ENCODE results near the gene RNF220. TPM values are rescaled to one million over a fixed set of nuclear protein-coding genes. Genes with fewer than 3 reads are reported as not detected.
A peak's percentile ranks its signal among the peaks of the same experiment; 100 is the strongest.

The RNF220 gene
- total and polyA plus RNA-seq, 2 experiments from 2014 or later: 77.2 to 117 TPM

DNA sequence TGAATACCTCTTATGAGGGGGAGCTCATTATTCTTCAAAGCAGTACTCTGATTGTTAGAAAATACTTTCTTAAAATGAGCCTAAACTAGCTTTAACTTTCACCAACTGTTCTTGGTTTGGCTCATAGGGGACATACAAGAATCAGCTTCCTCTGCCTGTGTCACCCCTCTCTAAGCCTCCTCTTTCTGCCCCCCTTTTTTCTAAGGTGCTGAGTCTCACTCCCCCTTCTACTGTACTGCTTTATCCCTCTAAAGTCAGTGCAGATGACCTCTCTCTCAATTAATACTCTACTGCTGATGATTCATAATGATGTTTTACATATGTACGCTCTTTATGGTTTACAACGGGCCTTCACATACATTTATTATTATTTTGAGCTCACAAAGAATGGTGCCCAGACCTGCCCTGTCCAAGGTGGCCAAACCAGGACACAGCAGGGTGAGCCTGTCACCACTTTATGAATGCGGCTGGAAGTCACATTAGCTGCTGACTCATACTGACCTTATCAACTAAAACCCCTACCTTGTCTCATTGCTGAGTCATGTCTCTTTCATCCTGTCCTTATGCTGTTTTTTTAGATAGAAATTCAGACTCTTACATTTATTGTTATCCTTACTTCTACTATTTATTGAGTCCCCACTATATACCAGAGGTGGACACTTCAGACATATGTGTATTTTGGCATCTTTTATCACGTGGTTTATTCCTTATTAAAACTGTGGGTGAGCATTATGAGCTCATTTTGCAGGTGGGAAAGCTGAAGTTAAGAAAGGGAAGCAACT lies 126.9 kb downstream of the RNF220 start:
- no peak overlapping the region for H3K27ac ChIP-seq
- DNase-seq (ENCODE audit: low spot score): peak; percentile 39
- TF ChIP-seq, protein P1, sequence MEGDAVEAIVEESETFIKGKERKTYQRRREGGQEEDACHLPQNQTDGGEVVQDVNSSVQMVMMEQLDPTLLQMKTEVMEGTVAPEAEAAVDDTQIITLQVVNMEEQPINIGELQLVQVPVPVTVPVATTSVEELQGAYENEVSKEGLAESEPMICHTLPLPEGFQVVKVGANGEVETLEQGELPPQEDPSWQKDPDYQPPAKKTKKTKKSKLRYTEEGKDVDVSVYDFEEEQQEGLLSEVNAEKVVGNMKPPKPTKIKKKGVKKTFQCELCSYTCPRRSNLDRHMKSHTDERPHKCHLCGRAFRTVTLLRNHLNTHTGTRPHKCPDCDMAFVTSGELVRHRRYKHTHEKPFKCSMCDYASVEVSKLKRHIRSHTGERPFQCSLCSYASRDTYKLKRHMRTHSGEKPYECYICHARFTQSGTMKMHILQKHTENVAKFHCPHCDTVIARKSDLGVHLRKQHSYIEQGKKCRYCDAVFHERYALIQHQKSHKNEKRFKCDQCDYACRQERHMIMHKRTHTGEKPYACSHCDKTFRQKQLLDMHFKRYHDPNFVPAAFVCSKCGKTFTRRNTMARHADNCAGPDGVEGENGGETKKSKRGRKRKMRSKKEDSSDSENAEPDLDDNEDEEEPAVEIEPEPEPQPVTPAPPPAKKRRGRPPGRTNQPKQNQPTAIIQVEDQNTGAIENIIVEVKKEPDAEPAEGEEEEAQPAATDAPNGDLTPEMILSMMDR (IDR thresholded peaks at IDR 0.05; ENCODE audit: poor library complexity): no peak
- no peak for TF ChIP-seq EZH2phosphoT487 (IDR thresholded peaks at IDR 0.05; ENCODE audit: low read depth, severe bottlenecking, unreplicated experiment)
- no peak for TF ChIP-seq EZH2 (IDR thresholded peaks at IDR 0.05; ENCODE audit: borderline replicate concordance)
- WGBS (ENCODE audit: low lambda C conversion rate, missing lambda C conversion rate): 51% methylated on average over 4 of the region's 4 CpGs
- H3K4me1 ChIP-seq (ENCODE audit: insufficient read depth): peaks cover 2% of the 10 kb centered on the region
- H3K9me3 ChIP-seq (ENCODE audit: low read depth): no peaks in the 10 kb centered on the region
- no peaks in the 10 kb centered on the region for H4K20me1 ChIP-seq (ENCODE audit: insufficient read depth, poor library complexity, severe bottlenecking)
- peaks cover 3% of the 10 kb centered on the region for H3K27me3 ChIP-seq
- no peaks in the 10 kb centered on the region for H3K36me3 ChIP-seq (replicated peaks; ENCODE audit: insufficient read depth, low read depth)
- H3K79me2 ChIP-seq: no peaks in the 10 kb centered on the region
- H3K4me2 ChIP-seq: no peak overlapping the region
- H2AFZ ChIP-seq: no peak overlapping the region
- H3K9me2 ChIP-seq (replicated peaks; ENCODE audit: insufficient read depth): no peaks in the 10 kb centered on the region
- no peak overlapping the region for H3K4me3 ChIP-seq

DNA sequence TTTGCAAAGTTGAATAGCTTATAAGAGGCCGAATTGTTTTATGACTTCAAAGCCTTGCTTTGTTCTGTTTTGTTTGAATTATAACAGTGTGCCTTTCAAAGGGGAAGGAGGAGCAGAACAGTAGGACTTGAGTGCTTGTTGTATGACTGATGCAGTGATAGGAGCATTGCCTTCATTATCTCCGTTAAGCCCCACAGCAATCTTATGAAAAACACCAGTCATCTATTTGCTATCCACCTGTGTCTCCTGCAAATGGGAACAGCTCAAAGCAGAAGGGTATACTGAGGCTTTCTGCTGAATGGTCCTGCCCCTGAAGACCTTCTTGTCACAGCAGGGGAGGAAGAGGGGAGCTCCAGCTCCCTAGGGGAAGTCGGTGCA lies 127.5 kb downstream of the RNF220 start:
- no peak overlapping the region for H2AFZ ChIP-seq
- WGBS (ENCODE audit: low lambda C conversion rate, missing lambda C conversion rate): 33% methylated on average over 3 of the region's 3 CpGs
- peaks cover 2% of the 10 kb centered on the region for H3K4me1 ChIP-seq (ENCODE audit: insufficient read depth)
- H3K27me3 ChIP-seq: no peaks in the 10 kb centered on the region
- H3K9me2 ChIP-seq (replicated peaks; ENCODE audit: insufficient read depth): no peaks in the 10 kb centered on the region
- no peak overlapping the region for H3K4me2 ChIP-seq
- H3K36me3 ChIP-seq (replicated peaks; ENCODE audit: insufficient read depth, low read depth): no peaks in the 10 kb centered on the region
- no peak for TF ChIP-seq EZH2phosphoT487 (IDR thresholded peaks at IDR 0.05; ENCODE audit: low read depth, severe bottlenecking, unreplicated experiment)
- TF ChIP-seq, protein P1 (IDR thresholded peaks at IDR 0.05; ENCODE audit: poor library complexity): no peak
- no peak for TF ChIP-seq EZH2 (IDR thresholded peaks at IDR 0.05; ENCODE audit: borderline replicate concordance)
- no peaks in the 10 kb centered on the region for H3K79me2 ChIP-seq
- no peaks in the 10 kb centered on the region for H4K20me1 ChIP-seq (ENCODE audit: insufficient read depth, poor library complexity, severe bottlenecking)
- H3K27ac ChIP-seq: no peak overlapping the region
- H3K4me3 ChIP-seq: no peak overlapping the region
- DNase-seq (ENCODE audit: low spot score): no peak
- H3K9me3 ChIP-seq (ENCODE audit: low read depth): no peaks in the 10 kb centered on the region

DNA sequence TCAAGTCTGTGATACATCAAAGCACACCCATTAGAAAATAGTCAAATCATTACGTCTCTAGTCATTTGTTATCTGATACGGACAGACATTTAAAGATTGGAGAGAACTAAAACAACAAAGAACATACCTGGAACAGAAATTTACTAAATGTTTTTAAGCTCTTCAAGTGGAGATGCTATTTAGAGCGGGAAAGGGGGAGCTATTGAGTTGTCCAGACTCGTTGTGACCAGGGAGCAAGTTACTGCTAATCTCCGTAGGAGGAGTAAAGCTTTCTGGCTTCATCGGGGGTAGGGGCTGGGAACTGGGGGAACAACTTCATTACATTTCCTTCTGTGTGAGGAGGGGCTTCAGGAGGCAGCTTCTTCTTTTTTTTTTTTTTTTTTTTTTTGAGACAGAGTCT lies 129.7 kb downstream of the RNF220 start:
- H3K79me2 ChIP-seq: no peaks in the 10 kb centered on the region
- no peaks in the 10 kb centered on the region for H3K36me3 ChIP-seq (replicated peaks; ENCODE audit: insufficient read depth, low read depth)
- no peaks in the 10 kb centered on the region for H3K9me2 ChIP-seq (replicated peaks; ENCODE audit: insufficient read depth)
- no peak overlapping the region for H3K4me3 ChIP-seq
- no peak for DNase-seq (ENCODE audit: low spot score)
- H3K27me3 ChIP-seq: no peaks in the 10 kb centered on the region
- 52% methylated on average over 6 of the region's 6 CpGs for WGBS (ENCODE audit: low lambda C conversion rate, missing lambda C conversion rate)
- TF ChIP-seq, protein P1 (IDR thresholded peaks at IDR 0.05; ENCODE audit: poor library complexity): no peak
- no peak overlapping the region for H3K27ac ChIP-seq
- no peaks in the 10 kb centered on the region for H3K9me3 ChIP-seq (ENCODE audit: low read depth)
- no peak overlapping the region for H3K4me2 ChIP-seq
- H4K20me1 ChIP-seq (ENCODE audit: insufficient read depth, poor library complexity, severe bottlenecking): no peaks in the 10 kb centered on the region
- no peak overlapping the region for H2AFZ ChIP-seq
- H3K4me1 ChIP-seq (ENCODE audit: insufficient read depth): peaks cover 5% of the 10 kb centered on the region
